Nephron progenitor cell (in vitro differentiated cells): Measurements from ENCODE around the gene SREK1.
"Not testable (repeated sequence)": the region's sequence is repeated elsewhere in the genome, so short reads cannot be mapped to it uniquely, and the experiment has no call there.

Experiments
- DNase-seq: peaks from one replicate; pipeline ENCODE4 v3.0.0; 2021
- H3K27ac Mint-ChIP-seq: 2 replicates; pipeline ENCODE4 v1.8.0; 2021; ENCODE audit warnings: mild to moderate bottlenecking, moderate library complexity, mixed read lengths
- H3K27me3 Mint-ChIP-seq: 2 replicates; pipeline ENCODE4 v1.8.0; 2021; ENCODE audit warnings: mild to moderate bottlenecking, low read depth, mixed read lengths; ENCODE audit not compliant: poor library complexity
- H3K36me3 Mint-ChIP-seq: 2 replicates; pipeline ENCODE4 v1.8.0; 2021; ENCODE audit warnings: low read depth, mixed read lengths
- H3K4me1 Mint-ChIP-seq: 2 replicates; pipeline ENCODE4 v1.8.0; 2021; ENCODE audit warnings: mixed read lengths
- H3K4me3 Mint-ChIP-seq: 2 replicates; pipeline ENCODE4 v1.8.0; 2021; ENCODE audit warnings: mild to moderate bottlenecking, moderate library complexity, mixed read lengths
- H3K9me3 Mint-ChIP-seq: 2 replicates; pipeline ENCODE4 v1.8.0; 2021; ENCODE audit warnings: mild to moderate bottlenecking, moderate library complexity, mixed read lengths
- CTCF ChIP-seq: fragments of 200-600 bp; sonication (generic); IDR thresholded peaks from 2 replicates; pipeline ENCODE4 v1.5.0; 2021; ENCODE audit warnings: antibody characterized with exemption

Gene SREK1

GRCh38 chr5:66122379-66123034, 21.6 kb upstream of the SREK1 start:
- Mint-ChIP-seq H3K27me3 (no peaks in the 10 kb centered on the region), H3K9me3 (peaks cover 4% of the 10 kb centered on the region)
- no peak for DNase-seq

GRCh38 chr5:66129144-66129543, 15.0 kb upstream of the SREK1 start:
- H3K4me1 Mint-ChIP-seq, result no peaks in the 10 kb centered on the region
- H3K27ac Mint-ChIP-seq, result no peak overlapping the region
- H3K36me3 Mint-ChIP-seq, result peaks cover 4% of the 10 kb centered on the region
- peaks cover 12% of the 10 kb centered on the region for H3K9me3 Mint-ChIP-seq
- no peak overlapping the region for H3K4me3 Mint-ChIP-seq
- peaks cover 9% of the 10 kb centered on the region for H3K27me3 Mint-ChIP-seq
- no peak for DNase-seq
- no peak for TF ChIP-seq CTCF

More at GRCh38 chr5:66122379-66123034, 21.6 kb upstream of the SREK1 start:
- Mint-ChIP-seq H3K4me1 (no peaks in the 10 kb centered on the region), H3K4me3 (no peak overlapping the region), H3K36me3 (no peaks in the 10 kb centered on the region), H3K27ac (no peak overlapping the region)
- no peak for TF ChIP-seq CTCF

GRCh38 chr5:66130493-66130892, 13.6 kb upstream of the SREK1 start:
- H3K9me3 Mint-ChIP-seq, result peaks cover 12% of the 10 kb centered on the region
- no peaks in the 10 kb centered on the region for H3K4me1 Mint-ChIP-seq
- no peak for TF ChIP-seq CTCF
- no peak overlapping the region for H3K27ac Mint-ChIP-seq
- no peak for DNase-seq
- H3K36me3 Mint-ChIP-seq, result peaks cover 4% of the 10 kb centered on the region
- H3K4me3 Mint-ChIP-seq, result no peak overlapping the region
- H3K27me3 Mint-ChIP-seq, result peaks cover 9% of the 10 kb centered on the region

GRCh38 chr5:66134407-66134861, 9.7 kb upstream of the SREK1 start:
- H3K27ac Mint-ChIP-seq, result no peak overlapping the region
- H3K4me1 Mint-ChIP-seq, result no peaks in the 10 kb centered on the region
- no peak for DNase-seq
- no peak overlapping the region for H3K4me3 Mint-ChIP-seq
- H3K9me3 Mint-ChIP-seq, result peaks cover 11% of the 10 kb centered on the region
- peaks cover 19% of the 10 kb centered on the region for H3K27me3 Mint-ChIP-seq
- TF ChIP-seq CTCF, result no peak
- peaks cover 4% of the 10 kb centered on the region for H3K36me3 Mint-ChIP-seq

- Mint-ChIP-seq H3K9me3 (peaks cover 3% of the 10 kb centered on the region), H3K27me3 (peaks cover 15% of the 10 kb centered on the region), H3K27ac (no peak overlapping the region), H3K4me3 (no peak overlapping the region), H3K36me3 (no peaks in the 10 kb centered on the region), H3K4me1 (no peaks in the 10 kb centered on the region)
- no peak for DNase-seq
- no peak for TF ChIP-seq CTCF
Observed at GRCh38 chr5:66136053-66136452, 8.0 kb upstream of the SREK1 start.

GRCh38 chr5:66136944-66137343, 7.2 kb upstream of the SREK1 start:
- not testable (repeated sequence) for H3K9me3 Mint-ChIP-seq, DNase-seq, H3K36me3 Mint-ChIP-seq, H3K4me1 Mint-ChIP-seq, H3K27ac Mint-ChIP-seq, H3K4me3 Mint-ChIP-seq
- peaks cover 21% of the 10 kb centered on the region for H3K27me3 Mint-ChIP-seq
